ENCODE results near the gene CPAMD8.

The CPAMD8 gene

GRCh38 chr19:16892868-16893685 is 133.5 kb downstream of the CPAMD8 start:
- DNase-seq (ENCODE audit: low read depth) = no peak

DNA sequence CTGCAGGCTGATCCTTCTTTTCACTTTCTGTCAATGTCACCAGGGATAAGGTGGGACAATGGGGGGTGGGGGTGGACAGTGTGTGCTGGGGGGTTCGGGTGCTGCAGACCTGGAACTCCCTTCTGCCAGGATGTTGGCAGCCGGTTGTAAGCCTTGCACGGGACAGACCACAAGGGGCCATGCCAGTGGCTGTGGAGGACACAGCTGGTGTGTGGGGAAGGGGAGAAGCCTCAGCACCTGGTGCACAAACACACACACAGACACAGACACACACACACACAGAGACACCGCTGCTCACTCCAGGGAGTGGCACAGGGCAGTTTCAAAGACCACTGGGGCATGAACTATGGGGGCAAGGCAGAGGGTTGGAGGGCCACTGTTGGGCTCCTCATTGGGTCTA is 134.2 kb downstream of the CPAMD8 start:
- DNase-seq (ENCODE audit: low read depth) = no peak

- no peak for DNase-seq (ENCODE audit: low read depth)
Measured at GRCh38 chr19:16891696-16892382, 134.8 kb downstream of the CPAMD8 start.

GRCh38 chr19:16890461-16891184 is 136.0 kb downstream of the CPAMD8 start:
- no peak for DNase-seq (ENCODE audit: low read depth)

DNA sequence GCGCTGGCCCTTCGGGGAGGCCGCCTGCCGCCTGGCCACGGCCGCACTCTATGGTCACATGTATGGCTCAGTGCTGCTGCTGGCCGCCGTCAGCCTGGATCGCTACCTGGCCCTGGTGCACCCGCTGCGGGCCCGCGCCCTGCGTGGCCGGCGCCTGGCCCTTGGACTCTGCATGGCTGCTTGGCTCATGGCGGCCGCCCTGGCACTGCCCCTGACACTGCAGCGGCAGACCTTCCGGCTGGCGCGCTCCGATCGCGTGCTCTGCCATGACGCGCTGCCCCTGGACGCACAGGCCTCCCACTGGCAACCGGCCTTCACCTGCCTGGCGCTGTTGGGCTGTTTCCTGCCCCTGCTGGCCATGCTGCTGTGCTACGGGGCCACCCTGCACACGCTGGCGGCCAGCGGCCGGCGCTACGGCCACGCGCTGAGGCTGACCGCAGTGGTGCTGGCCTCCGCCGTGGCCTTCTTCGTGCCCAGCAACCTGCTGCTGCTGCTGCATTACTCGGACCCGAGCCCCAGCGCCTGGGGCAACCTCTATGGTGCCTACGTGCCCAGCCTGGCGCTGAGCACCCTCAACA is 136.6 kb downstream of the CPAMD8 start:
- DNase-seq (ENCODE audit: low read depth) = no peak

DNA sequence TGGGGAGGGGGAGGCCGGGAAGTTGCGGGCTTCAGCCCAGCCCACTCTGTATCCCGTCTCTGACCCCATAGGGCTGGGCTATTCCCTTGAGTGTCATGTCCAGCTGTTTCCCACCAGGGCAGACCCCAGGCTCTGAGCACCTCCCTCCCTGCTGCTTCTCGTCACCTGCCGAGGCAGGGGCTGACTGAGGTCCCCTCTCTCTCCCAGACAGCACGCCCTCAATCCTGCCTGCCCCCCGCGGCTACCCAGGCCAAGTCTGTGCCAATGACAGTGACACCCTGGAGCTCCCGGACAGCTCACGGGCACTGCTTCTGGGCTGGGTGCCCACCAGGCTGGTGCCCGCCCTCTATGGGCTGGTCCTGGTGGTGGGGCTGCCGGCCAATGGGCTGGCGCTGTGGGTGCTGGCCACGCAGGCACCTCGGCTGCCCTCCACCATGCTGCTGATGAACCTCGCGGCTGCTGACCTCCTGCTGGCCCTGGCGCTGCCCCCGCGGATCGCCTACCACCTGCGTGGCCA is 137.2 kb downstream of the CPAMD8 start:
- no peak for DNase-seq (ENCODE audit: low read depth)

GRCh38 chr19:16888629-16889365 is 137.8 kb downstream of the CPAMD8 start, which contains the start of gene F2RL3:
F2RL3 (plus strand) TSS chr19:16888999; CDS start chr19:16889190, 191 bp downstream.
- DNase-seq (ENCODE audit: low read depth) = no peak

- no peak for DNase-seq (ENCODE audit: low read depth)
Measured at GRCh38 chr19:16887353-16888265, 139.0 kb downstream of the CPAMD8 start.

- DNase-seq (ENCODE audit: low read depth) = no peak
Measured at GRCh38 chr19:16886305-16886880, 140.2 kb downstream of the CPAMD8 start.

GRCh38 chr19:16885166-16885565 is 141.4 kb downstream of the CPAMD8 start:
- no peak for DNase-seq (ENCODE audit: low read depth)

- DNase-seq (ENCODE audit: low read depth) = no peak
Measured at GRCh38 chr19:16883522-16883921, 143.1 kb downstream of the CPAMD8 start.

DNA sequence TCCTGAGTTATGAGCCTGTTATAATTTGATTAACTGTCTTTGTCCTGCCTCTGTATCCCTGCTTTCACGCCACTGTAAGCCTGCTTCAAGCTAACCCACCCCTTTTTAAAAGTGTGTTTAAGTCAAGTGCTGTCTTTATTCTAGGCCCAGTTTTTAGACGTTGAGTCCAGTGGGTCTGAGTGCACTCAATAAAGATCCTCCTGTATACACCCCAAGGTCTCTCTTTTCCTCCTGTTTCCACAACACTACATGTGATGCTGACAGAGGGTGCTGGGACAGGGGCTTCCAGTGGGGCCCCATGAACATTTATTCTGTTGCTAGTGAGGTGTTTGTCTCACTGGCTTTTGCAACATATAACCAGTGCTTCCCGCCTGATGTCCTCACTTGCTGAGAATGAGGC is 144.5 kb downstream of the CPAMD8 start:
- no peak for DNase-seq (ENCODE audit: low read depth)

DNA sequence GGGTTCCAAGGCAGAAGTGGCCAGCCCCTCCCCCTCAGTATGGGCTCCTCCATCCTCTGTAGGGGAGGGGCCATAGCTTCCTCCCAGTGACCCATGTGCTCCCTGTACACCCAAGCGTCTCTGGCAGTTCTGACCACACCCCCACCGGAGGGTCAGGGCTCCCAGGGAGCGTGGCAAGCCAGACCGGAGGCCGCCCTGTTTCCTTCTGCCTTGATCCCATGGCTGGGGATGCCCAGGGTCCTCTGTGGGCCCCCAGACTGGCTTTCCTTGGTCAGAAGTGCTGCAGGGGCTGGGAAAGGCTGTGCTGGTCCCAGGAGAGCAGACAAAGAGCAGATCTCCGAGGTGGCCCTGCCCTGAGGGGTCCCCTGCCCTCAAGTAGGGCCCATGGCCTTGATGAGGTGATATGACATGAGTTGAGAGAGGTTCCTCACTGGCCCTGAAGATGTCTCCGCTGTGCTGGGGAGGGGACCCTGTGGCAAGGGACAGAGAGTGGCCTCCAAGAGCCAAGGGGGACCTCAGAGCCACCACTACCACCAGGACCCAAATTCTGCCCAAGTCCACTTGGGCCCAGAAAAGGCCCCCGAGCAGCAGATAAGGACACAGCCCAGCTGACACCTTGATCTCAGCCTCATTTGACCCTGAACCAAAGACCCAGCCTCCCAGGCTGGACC is 145.6 kb downstream of the CPAMD8 start:
- DNase-seq (ENCODE audit: low read depth) = no peak

DNA sequence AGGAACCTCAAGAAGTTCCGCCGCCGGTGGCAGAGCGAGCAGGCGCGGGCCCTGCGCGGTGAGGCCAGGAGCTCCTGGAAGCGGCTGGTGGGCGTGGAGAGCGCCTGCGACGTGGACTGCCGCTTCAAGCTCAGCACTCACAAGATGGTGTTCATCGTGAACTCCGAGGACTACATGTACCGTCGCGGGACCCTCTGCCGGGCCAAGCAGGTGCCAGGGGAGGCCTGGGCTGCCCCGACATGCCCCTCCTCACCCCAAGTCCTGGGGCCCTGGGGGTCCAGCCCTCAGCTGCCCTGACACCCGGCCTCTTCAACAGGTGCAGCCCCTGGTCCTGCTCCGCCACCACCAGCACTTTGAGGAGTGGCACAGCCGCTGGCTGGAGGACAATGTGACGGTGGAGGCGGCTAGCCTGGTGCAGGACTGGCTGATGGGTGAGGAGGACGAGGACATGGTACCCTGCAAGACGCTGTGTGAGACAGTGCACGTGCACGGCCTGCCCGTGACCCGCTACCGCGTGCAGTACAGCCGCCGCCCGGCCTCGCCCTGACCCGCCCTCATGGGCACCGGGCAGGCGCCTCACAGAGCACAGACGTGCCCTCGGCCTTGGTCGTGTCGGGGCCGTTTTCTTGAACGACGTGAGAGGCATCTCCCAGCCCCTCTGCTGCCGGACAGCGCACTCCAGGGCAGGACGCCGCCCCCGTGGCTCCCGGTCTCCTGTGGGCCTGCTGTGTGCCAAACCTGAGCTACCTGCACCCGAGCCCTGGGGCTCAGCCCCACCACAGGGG is 148.2 kb downstream of the CPAMD8 start:
- DNase-seq (ENCODE audit: low read depth) = no peak

DNA sequence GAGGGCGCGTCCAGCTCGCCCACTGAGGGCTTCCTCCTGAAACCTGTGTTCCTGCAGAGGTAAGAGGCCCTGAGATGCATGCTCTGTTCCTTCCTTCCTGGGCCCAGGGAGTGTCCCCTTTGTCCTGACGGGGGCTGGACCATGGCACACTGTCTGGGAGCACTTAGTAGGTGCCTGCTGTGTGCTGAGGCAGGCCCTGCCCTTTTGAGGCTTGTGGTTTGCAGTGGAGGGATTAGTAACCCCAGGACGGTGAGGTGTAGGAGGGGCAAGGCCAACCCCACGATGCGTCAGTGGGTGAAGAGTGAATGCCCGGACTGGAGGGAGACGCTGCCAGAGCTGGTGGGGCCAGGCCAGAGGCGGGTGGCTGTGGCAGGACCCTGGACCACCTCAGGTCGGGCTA is 149.0 kb downstream of the CPAMD8 start:
- DNase-seq (ENCODE audit: low read depth) = no peak

- no peak for DNase-seq (ENCODE audit: low read depth)
Measured at GRCh38 chr19:16876904-16877361, 149.7 kb downstream of the CPAMD8 start.

DNA sequence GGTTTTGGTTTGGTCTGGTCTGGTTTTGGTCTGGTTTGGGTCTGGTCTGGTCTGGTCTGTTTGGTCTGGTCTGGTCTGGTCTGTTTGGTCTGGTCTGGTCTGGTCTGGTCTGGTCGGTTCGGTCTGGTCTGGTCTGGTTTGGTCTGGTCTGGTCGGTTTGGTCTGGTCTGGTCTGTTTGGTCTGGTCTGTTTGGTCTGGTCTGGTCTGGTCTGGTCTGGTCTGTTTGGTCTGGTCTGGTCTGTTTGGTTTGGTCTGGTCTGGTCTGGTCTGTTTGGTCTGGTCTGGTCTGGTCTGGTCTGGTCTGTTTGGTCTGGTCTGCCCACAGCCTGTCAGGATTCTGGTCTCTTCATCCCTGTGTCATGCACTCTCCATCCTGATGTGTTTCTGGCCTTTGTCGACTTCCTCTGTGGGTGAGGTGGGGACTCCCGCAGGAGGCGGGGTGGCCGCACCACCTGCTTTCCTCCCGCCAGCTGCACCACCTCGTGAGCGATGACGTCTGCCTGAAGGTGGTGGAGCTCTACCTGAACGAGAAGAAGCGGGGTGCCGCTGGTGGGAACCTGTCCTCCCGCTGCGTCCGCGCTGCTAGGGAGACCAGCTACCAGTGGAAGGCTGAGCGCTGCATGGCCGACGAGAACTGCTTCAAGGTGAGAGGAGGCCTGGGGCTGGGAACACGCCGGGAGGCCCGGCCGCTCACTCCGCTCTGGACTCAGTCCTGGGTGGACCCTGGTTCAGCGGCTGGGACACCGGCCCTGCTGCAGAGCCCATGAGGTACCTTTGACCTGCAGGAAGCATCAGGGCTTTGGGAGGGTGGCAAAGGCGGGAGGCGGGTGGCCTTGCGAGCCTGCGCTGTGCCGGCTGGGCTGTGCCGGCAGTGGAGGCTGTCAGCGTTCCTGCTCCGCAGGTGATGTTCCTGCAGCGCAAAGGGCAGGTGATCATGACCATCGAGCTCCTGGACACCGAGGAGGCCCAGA is 150.7 kb downstream of the CPAMD8 start:
- DNase-seq (ENCODE audit: low read depth) = no peak

Measured in HS-5 (cell line).